Activated CD4-positive, alpha-beta T cell treated with anti-CD3 and anti-CD28 coated beads for 48 hours (primary cell): Measurements from ENCODE around the gene PLAGL1.
A peak's percentile ranks its signal among the peaks of the same experiment; 100 is the strongest.

ENCODE experiments used
- DNase-seq: peaks from one replicate; pipeline ENCODE4 v3.0.0-alpha.2; 2020

Gene PLAGL1

DNA sequence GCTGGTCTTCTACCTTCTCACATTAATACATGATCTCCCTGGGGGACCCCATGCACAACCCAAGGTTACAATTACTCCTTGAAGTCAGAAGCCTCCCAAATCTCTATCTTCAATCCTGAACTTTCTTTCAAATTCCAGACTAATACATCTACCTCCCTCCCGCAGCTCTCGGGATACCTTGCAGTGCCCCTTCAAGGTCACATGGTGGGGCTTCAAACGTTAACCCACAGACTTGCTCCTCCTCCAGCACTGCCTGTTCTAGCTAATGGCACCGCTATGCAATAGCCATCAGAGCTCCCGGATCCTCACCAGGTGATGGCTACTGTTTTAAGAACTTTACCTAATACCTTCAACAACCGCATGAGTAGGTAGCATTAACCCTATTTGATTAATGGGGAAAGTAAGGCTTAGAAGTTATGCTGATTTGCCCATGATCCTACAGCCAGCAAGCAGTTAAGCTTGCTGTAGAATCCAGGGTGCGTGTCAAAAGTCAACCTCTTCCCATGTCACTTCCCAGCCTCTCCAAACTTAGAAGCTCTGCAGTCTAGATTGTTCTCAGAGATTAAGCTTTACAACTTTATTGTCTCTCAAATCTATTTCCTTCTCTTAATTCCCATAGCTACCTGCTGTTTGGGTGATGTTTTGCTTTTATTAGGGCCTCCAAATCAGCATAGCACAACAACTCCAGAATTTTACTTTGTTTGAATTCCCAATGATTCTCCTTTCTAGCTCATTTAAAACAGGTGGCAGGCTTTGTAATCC is 44.7 kb downstream of the PLAGL1 start:
- DNase-seq: no peak

DNA sequence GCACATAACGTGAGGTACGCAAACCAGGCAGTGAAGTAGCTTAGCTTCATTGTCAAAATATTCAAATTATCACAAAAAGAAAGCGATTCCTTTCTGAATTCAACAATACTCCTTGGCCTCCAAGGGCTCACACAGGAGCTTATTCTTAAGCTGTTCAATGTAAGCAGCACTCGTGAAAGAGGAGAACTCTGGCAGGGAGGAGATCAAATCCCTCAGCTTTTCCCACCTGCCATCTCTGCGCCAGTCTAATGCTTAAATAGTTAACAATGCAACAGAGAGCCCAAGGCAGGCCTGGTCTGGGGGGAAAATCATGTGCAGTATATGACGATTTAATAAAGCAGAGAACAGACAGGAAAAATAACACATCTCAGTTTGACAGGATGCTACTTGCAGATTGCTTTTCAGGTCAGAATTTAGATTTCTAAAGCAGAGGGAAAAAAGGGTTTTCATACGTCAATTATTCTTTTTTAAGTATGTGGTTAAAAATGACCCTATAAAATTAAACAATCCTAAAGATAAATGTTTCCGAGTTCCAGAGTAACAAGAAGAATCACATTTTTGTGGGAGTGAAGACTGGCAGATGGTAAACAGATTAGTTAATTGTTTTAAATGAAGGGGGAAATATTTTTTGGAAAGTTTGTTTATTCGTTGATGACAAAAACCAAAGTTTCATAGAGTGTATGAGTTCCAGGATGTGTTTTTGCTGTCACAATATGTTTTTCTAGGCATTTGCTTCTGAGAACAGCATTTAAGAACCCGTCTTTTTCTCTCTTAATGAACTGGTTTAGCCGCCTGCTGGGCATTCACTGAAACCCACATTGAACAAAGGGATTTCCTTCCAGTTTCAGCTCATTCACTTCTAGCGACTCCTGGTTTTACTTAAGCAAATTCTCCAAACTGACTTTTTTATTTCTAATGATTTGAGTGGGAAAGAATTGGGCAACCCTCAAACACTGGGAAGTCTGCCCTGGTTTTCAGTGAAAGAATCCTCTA is 45.9 kb downstream of the PLAGL1 start:
- DNase-seq: no peak

DNA sequence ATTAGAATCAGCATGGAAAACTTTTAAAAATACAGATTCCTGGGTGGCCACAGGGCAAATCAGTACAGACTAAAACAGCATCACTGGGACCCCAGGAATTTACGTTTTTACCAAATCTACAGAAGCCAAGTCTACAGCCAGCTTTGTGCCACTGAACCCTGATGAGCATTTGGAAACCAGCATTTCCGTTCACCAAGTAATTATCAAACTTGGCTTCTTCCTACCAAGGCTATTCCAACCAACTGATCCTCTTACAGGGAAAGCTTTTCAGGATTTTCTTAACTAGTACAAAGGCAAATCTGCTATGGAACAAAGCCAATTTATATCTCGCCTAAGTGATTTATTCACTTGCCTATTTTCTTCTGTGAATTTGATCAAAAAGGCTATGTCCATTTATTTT is 47.0 kb downstream of the PLAGL1 start:
- no peak for DNase-seq

DNA sequence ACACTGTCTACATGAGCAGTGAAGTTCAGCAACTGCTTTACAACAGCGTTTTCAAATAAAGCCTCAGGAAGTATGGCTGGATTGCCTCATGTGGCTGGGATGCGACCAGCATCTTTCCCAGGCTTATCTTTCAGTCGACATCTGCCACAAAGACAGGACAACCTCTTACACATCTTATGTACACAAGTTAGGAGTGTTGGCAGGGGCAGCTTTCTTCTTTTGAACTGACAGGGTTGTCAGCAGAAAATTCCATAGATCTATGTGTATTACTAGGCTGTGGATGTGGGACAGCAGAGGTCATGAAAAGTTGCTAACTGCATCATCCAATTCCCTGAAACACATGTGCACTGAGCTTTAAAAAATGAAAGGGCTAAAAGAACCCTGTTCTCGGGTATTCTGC is 48.1 kb downstream of the PLAGL1 start:
- DNase-seq: no peak

DNA sequence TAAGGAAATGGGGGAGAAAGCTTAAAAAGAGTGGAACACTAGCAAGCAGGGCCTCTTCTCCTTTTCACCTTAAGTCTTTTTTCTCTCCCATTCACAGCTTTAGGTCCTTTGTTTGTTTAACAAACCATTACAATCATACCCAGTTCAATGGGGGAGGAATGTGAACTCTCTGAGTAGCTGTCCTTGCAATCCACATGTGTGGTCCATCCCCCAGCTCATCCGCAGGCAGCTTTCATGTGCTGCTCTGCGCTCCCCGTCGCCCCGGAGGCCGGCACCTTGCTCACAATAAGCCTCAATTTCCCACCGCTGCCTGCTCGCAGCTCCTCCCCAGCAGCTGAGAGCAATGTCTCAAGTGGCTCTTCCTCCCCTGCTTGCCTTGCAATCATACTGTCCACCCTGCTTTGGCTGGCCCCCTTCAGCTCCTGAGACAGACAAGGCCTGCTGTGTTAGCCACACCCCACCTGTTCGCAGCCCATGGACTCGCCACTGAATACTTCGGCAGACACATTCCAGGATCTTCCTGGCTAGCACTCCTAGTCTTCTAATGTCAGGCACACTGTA is 49.1 kb downstream of the PLAGL1 start:
- DNase-seq: no peak

DNA sequence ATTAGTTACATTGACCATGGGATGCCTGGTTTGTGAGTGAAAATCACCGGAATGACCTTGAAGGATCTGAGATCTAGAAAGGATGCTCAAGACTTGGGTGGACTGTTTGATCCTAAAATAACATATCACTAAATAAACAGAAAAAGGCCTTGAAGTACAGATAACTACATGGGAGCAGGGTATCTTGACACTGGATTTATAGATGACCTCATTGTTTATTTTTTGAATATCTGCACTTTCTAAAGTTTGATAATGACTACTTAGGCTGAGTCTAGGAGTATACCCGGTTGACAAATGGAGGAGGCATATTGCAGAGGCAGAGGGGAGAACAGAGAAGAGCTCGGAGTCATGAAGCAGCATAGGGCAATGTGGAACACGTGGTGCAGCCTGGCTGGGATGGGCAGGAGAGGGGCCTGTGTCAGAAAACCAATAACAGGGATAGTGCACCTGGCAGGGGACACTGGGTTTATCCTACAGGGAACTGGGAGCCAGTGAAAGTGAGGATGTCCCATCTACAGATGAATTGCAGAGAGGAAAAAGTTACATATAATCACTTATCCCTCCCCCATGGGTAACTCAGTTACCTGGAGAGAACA is 50.3 kb downstream of the PLAGL1 start:
- no peak for DNase-seq

DNA sequence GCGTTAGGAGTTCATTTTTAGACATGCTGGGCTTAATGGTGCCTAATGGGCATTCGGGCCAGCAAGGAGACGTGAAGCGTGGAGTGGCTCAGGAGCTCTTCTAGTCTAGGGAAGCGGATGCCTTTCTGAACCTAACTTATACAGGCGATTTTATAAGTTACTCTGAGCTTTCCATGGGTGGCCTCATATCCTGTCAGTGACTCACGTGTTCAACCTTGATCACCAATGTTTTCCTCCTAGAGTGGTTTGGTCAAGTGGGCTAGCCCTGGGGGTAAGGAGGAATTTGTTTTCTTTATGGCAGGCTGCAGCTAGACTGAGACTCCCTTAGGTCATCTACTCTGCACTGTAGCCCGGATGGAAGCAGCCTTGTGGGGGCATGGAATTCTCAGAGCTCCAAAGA is 52.1 kb downstream of the PLAGL1 start:
- DNase-seq: no peak

DNA sequence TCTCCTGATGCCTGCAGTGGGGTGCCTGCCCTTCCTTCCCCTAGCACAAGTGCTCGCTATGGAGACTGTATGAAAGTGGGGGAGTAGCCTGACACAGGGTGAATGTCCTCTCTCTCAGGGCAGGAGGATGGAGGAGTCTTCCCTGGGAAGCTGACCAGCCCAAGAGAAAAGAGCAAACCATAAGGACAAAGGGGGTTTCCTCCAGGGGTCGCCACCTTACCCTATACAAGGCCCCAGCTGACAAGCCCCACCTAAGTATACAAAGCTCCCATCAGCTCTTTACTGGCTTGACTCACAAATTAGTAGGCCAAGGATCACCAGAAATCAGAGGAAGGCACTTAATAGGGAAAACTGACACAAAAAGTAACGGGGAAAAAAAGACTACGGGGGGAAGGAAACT is 54.1 kb downstream of the PLAGL1 start:
- DNase-seq: no peak

DNA sequence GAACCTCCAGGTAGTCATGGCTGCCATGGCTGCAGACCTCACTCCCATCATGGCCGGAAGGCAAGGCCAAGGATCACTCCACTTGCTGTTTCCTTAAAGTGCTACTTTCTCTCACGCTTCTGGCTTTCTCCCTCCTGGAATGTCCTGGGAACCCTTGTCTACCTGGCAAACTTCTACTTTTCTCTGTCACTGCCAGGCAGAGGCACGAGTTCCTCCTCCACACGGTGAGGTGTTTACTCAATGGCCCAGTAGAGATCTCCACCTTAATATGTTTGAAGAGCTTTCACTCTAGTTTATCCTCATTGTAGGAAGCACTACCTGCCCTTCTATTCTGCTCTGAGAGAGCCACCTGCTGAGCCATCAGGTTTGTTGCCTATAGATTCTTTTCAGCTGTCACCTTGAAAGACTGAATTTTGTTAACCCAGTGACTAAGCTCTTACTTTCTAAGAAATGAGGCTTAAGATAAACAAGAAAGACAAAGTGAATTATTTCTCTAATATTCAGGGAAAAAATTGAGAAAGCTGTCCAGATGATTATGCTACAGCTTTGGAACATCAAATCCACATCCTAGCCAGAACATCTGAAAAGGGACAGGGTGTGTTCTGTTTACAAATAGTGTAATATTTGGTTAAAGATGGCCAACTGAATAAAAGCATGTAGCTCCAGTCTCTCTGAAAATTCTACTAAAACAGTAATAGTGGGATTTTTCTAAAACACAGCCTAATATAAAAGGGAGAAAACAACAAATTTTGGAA is 54.9 kb downstream of the PLAGL1 start:
- no peak for DNase-seq

DNA sequence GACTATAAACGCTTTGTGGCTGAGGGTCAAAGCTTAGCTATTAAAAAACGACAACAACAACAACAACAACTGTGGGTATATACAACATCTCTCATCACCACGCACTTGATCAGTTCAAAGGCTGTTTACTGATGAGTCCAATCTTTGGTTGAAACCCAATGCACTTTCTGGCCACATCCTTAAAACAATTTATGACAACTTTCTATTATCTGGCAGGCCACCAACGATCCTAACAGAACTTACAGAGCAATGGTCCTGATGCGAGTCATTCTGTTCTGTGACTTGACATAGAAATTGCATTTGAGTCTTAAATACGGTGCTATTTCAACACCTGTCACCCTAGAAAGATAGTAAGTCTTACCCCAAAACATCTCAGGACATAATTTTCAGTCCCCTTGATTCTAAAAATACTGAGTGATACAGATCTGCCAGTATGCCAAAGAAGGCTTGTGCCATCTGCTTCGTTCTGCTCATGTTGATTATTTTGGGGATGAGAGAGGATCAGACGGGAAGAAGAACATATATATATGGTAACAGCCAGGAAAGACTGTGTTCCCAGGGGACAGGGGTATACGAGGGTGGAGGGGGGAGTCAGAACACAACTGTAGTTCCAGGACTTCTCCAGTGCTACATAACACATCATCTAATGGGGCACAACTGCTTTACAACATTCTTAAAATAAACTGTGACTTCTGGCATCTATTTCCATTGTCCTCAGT is 55.8 kb downstream of the PLAGL1 start:
- no peak for DNase-seq

DNA sequence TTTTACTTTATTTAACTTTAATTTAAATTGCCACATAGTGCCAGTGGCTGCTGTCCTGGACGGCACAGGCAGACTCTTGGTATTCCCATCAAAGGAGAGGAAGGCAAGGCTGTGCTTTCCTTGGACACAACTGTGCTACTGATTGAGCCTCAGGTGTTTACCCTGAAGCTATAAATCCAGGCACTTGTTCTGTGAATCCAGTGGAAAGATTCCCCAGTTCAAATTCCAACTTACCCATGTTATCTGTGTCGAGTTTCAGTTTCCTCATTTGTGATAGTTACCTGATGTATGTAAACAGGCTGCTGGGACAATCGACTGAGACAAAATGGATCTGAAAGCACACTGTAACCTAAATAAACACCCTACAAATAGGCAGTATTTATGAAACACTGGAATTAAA is 57.2 kb downstream of the PLAGL1 start:
- DNase-seq: no peak

DNA sequence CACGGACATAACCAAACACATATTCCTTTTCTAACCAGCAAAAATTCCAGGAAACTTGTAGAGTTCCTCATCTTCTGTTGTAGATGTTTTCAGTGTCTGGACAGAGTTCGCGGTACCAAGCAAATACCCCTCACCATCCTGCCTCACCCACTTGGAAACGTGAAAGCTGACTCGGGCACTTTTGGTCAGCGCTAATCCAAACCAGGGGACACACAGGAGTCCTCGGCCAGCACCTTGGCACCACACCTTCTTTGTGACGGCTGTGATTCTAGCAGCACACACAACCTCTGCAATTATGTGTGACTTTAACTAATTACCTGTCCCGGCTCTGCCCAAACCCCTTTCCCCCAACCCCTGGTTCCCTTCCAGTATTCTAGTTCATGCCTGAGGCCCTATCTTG is 58.1 kb downstream of the PLAGL1 start:
- DNase-seq: no peak

DNA sequence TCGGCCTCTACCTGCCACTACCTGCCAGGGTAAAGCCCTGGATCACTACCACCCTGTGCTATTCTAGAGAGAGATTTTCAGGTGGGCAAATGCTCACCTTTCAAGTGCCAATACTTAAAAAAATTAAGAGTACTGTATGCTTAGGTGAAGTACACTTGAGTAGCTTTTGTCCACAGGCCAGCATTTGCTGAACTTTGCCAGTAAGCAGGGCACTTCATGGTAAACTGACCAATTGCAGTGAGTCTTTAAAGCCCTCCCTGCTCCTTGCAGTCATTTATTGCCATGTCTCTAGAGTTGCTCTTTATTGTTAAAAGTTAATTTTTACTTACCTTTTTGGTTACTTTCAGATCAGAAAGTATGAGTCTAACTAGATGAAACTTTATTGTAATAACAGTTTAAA is 58.5 kb downstream of the PLAGL1 start:
- no peak for DNase-seq

DNA sequence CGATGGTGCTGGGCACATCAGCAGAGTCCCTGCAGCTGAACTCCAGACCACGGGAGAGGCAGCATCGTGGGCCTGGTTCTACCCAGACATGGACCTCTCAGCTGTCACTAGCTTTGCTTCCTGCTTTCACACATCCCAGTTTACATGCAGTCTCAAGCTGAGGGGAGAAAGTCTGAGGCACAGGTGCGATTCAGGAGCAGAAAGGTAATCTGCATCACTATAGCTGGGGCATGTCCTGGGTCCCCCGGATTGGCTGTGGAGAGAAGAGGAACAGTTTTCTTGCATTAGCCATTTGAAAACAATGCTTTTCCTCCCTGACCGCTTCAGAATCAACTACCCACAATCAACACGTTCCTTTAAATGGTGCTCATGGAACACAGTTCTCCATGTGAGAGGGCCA is 59.9 kb downstream of the PLAGL1 start:
- DNase-seq: no peak

DNA sequence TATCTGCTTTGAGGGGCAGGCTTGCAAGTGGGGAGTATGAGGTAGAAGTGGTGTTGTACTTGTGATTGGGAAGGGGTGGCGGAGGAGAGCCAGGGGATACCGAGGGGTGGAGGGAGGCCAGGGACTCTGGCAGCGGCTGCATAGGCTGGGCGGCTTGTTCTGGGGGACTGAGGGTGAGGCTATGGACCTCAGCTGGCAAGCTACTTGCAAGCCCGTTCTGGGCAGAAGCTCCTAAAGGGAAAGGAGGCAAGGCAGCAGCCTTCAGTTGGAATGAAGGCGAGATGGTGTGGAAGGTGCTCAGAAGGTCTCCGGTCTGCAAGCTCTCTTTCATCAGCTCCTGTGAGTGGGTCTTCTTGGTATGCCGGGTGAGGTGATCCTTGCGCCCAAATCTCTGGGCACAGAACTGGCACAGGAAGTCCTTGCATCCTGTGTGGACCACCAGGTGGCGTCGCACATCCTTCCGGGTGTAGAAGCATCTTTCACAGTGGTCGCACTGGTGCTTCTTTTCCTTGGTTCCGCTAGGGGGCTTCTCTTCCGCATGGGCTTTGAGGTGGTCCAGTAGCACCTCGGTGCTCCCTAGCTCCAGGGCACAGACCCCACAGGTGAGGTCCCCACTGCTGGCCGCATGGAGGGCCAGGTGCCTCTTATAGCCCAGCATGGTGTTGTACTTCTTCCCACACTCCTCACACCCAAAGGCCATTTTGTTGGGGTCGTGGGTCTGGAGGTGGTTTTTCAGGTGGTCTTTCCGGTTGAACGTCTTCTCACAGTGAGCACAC is 66.0 kb downstream of the PLAGL1 start:
- DNase-seq: peak; percentile 78

DNA sequence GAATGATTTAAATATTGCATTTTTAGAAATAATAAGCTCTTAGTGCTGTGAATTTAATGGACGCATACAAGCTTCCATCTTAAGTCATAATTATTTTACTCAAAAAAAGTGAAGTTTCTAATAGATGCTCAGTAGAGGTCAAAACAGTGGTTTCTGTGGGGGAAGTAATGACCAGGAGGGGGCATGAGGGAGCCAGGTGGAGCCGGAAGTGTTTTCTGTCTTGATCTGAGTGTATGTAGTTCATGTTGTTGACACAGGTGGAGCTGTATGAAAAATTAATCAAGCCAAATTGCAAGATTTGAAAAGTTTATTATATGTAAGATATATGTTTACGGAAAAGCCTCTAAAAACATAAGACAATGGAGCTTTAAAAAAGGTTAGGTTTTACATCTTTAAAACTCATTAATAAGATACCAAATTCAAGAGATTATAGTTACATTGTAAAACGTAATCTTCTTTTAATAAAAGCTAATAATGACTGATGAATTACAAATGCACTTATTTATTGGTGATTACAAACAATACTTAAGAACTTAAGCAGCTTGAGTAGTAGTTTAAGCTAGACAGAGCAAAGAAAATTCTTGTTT is 68.0 kb downstream of the PLAGL1 start:
- peak; percentile 72 for DNase-seq

DNA sequence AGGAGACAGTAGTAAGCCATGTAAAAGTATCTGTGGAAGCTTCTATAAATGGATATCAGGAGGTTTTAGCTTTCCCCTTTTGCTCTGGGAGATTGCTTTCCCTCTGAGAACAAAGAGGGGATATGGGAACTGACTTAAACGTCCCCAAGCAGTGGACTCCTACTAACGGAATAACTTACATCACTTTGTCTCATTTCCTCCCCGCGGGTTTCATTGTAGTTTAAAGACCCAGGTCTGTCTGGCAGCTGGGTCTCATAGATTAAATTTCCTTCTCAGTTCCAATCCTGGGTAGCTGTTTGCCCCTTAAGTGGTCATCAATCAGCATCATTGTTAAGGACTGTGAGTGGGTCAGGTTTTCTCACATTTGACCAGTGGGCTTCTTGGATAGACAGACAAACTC is 68.7 kb downstream of the PLAGL1 start:
- DNase-seq: no peak

DNA sequence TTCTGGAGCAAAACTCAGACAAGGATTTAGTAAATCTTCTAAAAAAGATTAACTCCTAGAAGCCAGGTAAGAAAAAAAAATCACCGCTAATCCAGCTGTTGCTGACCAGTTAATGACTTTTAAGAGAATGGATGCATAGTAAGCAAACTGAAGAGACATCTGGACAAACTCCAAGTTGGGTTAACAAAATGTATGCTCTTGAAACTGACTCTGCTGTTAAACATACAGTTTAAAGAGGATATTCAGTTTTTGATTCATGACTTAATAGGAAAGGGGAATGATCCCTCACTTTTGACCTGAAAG is 70.4 kb downstream of the PLAGL1 start:
- DNase-seq: no peak

DNA sequence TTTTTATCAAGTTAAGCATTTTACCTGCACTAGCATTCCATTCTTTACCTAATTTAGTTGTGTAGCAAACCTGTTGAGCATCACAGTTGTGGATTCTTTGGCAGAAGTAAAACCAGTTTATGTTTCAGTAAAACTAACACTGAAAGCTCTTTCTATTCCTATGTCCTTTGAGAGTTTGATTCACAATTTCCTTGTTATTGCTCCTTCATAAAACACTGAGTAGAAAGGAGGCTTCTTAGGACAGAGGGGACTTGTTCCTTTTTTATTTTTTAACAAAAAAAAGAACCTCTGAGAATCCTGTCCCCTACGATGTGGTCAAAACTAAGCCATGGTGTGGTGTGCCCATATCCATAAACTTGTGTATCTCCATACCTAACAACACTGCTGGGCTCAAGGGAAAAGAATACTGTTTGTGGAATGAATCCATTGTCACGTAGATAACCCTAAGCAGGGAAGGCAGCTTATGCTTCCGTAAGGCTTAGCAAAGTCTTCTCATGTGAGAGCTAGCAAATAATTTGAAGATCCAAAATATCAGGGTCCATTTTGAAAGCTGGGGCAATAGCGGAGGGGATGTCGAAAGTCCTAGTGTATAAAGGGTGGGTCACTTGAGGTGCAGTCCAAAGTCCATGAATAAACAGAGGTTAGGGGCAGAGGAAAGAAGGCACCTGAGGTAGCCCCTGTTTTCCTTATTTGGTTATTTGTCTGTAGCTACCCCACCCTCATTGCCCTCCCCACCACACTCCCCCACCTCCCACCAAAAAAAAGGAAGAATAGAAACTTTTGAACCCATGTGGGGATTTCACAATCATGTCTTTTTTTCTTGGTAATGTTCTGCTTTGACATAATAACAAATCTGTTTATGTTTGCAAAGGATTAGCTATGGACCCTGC is 71.0 kb downstream of the PLAGL1 start:
- no peak for DNase-seq

DNA sequence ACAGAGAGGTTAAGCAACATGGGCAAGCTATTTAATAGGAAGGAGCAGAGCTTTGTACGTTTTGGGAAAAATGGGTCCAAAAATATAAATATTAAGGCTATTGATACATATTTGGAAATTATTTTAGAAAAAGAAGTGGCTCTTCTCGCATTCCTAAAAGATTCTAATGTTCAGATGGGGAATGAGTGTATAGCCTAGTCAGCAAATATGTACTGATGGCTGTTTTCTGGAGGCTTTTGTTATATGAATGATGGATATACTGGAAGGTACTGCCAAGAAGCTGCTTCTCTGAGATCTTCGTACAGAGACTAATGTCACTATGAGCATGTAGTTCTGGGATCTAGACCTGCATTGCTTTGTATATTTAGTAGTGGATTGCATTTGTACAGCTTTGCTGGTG is 71.7 kb downstream of the PLAGL1 start:
- no peak for DNase-seq
